Measurements from ENCODE around the gene DNAH9.

The DNAH9 gene

DNA sequence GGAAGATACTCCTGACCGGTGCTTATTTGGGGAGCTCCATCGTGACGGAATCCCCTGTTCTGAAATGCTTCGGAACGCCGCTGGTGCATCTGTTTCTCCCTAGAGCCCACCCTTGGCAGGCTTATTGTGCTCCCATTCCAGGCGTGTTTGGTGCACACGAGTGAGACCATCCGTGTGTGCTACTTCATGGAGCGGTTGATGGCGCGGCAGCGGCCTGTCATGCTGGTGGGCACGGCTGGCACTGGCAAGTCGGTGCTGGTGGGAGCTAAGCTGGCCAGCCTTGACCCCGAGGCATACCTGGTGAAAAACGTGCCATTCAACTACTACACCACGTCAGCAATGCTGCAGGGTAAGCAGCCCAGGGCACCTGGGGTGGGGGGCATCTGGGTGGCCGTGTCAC lies 170.7 kb downstream of the DNAH9 start:
- H3K36me3 ChIP-seq (replicated peaks), result no peaks in the 10 kb centered on the region
- H3K4me3 ChIP-seq (ENCODE audit: low read depth, low read length), result no peak overlapping the region
- TF ChIP-seq, protein P1, sequence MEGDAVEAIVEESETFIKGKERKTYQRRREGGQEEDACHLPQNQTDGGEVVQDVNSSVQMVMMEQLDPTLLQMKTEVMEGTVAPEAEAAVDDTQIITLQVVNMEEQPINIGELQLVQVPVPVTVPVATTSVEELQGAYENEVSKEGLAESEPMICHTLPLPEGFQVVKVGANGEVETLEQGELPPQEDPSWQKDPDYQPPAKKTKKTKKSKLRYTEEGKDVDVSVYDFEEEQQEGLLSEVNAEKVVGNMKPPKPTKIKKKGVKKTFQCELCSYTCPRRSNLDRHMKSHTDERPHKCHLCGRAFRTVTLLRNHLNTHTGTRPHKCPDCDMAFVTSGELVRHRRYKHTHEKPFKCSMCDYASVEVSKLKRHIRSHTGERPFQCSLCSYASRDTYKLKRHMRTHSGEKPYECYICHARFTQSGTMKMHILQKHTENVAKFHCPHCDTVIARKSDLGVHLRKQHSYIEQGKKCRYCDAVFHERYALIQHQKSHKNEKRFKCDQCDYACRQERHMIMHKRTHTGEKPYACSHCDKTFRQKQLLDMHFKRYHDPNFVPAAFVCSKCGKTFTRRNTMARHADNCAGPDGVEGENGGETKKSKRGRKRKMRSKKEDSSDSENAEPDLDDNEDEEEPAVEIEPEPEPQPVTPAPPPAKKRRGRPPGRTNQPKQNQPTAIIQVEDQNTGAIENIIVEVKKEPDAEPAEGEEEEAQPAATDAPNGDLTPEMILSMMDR (IDR thresholded peaks at IDR 0.05; ENCODE audit: low read depth, low read length, missing control alignments), result no peak
- in situ Hi-C loops (cut with HindIII; ENCODE audit: low pct_ligation_motif_present, low sequenced_read_pairs), result no loop called here
- no peak overlapping the region for H3K27ac ChIP-seq
- no peaks in the 10 kb centered on the region for H3K27me3 ChIP-seq (replicated peaks)
- DNase-seq, result no peak

DNA sequence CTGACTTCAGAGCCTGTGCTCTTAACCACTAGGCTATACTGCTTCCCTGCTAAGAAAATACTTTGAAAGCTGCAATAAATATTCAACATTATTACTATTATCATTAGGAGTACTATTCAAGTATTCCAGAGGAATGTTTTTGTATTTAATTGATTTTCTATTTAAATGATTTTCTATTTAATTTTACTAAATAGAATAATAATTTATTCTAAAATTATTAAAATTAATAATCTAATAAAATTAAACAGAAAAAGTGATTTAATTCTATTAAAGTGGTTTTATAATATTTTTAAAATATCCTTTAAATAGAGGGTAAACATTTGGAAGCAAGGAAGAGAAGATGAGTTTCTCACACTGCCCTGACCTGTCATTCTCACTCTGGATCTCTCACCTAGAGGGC lies 173.8 kb downstream of the DNAH9 start:
- Histone ChIP-seq H3K27ac (no peak overlapping the region), H3K36me3 (replicated peaks) (no peaks in the 10 kb centered on the region), H3K4me3 (ENCODE audit: low read depth, low read length) (no peak overlapping the region), H3K27me3 (replicated peaks) (no peaks in the 10 kb centered on the region)
- TF ChIP-seq, protein P1 (IDR thresholded peaks at IDR 0.05; ENCODE audit: low read depth, low read length, missing control alignments), result no peak
- in situ Hi-C loops (cut with HindIII; ENCODE audit: low pct_ligation_motif_present, low sequenced_read_pairs), result no loop called here
- no peak for DNase-seq

DNA sequence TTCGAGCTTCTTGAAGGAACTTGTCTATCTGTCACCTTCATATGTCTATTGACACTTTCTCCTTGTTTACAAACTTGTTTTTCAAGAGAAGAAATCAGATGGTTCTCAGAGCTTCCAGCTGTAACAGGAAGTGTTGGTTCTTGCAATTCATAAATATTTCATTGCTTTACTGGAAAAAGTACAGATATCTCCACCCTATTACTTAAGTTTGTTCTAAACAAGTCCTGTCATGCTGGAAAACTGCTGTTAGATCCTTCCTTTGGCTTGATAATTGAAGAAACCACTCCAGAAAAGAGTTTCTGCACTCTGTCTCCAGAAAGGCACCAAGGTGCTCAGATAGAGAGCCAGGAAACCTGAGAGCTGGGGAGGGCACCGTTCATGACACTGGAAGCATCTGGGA lies 181.6 kb downstream of the DNAH9 start:
- no peak for DNase-seq
- Histone ChIP-seq H3K4me3 (ENCODE audit: low read depth, low read length) (no peak overlapping the region), H3K36me3 (replicated peaks) (no peaks in the 10 kb centered on the region), H3K27me3 (replicated peaks) (no peaks in the 10 kb centered on the region), H3K27ac (no peak overlapping the region)
- TF ChIP-seq, protein P1 (IDR thresholded peaks at IDR 0.05; ENCODE audit: low read depth, low read length, missing control alignments), result no peak
- in situ Hi-C loops (cut with HindIII; ENCODE audit: low pct_ligation_motif_present, low sequenced_read_pairs), result no loop called here

DNA sequence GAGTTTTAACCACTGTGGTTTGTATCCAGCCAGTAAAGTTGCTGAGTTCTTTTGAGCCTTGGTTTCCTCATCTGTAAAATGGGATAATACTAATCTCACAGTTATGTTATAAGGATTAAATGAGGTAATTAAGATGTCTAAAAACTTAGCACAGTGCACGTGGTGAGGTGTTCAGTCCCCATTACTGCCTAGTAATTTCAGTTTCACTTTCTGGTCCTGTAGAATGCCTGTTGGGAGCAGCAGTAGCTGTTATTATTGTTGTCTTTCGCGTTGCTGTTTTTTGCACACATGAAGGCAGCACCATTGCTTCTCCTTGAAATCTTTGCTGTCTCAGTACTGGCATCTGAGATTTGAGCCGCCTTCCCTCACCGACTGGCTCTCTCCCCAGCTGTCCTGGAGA lies 182.4 kb downstream of the DNAH9 start:
- no peak for DNase-seq
- no peaks in the 10 kb centered on the region for H3K27me3 ChIP-seq (replicated peaks)
- H3K36me3 ChIP-seq (replicated peaks), result no peaks in the 10 kb centered on the region
- no peak overlapping the region for H3K4me3 ChIP-seq (ENCODE audit: low read depth, low read length)
- TF ChIP-seq, protein P1 (IDR thresholded peaks at IDR 0.05; ENCODE audit: low read depth, low read length, missing control alignments), result no peak
- no peak overlapping the region for H3K27ac ChIP-seq
- in situ Hi-C loops (cut with HindIII; ENCODE audit: low pct_ligation_motif_present, low sequenced_read_pairs), result no loop called here

DNA sequence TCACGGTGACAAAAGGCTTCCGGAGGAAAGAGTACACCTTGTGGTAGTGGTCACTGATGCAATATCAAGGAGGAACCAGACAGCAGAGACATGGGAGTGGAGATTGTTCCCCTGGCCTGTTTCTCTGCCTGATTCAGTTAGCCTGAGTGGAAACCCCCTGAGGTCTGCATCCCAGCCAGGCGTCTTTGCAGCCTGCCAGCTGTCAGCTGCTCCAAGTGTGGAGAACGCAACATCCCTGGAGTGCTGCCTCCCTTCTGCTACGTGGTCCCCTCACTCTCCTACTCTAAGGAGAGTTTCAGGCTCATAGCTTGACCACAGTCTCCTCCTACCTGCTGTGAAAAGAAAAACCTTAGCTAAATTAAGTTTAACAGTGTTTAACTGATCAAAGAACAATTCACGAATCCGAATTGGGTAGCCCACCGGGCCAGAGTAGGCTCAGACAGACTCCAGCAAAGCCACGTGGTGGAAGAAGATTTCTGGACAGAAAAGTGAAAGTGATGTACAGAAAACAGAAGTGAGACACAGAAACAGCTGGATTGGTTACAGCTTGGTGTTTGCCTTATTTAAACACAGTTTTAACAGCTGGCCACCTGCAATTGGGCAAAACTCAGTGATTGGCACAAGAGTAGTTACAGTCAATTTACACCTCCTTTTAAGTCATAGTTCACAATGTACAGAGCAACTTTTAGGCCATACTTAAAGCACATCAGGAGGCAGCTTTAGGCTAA lies 188.6 kb downstream of the DNAH9 start:
- no peak for DNase-seq
- no peaks in the 10 kb centered on the region for H3K36me3 ChIP-seq (replicated peaks)
- no peaks in the 10 kb centered on the region for H3K27me3 ChIP-seq (replicated peaks)
- in situ Hi-C loops (cut with HindIII; ENCODE audit: low pct_ligation_motif_present, low sequenced_read_pairs), result no loop called here
- TF ChIP-seq, protein P1 (IDR thresholded peaks at IDR 0.05; ENCODE audit: low read depth, low read length, missing control alignments), result no peak
- H3K4me3 ChIP-seq (ENCODE audit: low read depth, low read length), result no peak overlapping the region
- no peak overlapping the region for H3K27ac ChIP-seq

DNA sequence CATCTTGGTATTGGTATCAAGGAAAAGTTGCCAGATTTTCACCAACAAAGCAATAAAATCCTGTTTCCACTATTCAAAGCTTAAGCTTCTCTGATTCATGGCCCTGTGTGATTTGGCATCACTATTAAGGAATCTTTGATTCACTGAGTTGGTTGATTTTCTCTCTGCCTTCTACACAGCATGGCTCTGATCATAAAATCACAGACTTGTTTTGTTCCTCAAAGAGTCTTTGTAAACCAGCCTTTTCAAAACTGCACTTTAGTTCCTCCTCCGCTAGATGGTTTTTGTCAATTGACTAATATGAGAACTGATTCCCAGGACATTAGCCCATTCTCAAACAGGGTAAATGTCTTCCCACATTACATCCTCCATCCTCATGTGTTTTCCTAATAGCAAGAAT lies 197.6 kb downstream of the DNAH9 start:
- Histone ChIP-seq H3K27ac (no peak overlapping the region), H3K36me3 (replicated peaks) (no peaks in the 10 kb centered on the region), H3K4me3 (ENCODE audit: low read depth, low read length) (no peak overlapping the region), H3K27me3 (replicated peaks) (no peaks in the 10 kb centered on the region)
- DNase-seq, result no peak
- in situ Hi-C loops (cut with HindIII; ENCODE audit: low pct_ligation_motif_present, low sequenced_read_pairs), result no loop called here
- TF ChIP-seq, protein P1 (IDR thresholded peaks at IDR 0.05; ENCODE audit: low read depth, low read length, missing control alignments), result no peak
